K562 (cell line): ENCODE measurements around the gene CHIC2. TPM values are rescaled to one million over a fixed set of nuclear protein-coding genes. Genes with fewer than 3 reads are reported as not detected.

Experiments used
- ATAC-seq: fragments of 200-7000 bp; cut with Tn5 transposase; 3 replicates; pipeline ENCODE4 v1.9.1; 2020; ENCODE audit warnings: moderate library complexity
- BruUV-seq: library from RNA; stranded (reverse); fragments of 400-500 nt; replicated peaks from 2 replicates; lab custom pipeline; 2021; lab: Mats Ljungman, UMichigan
- CTCF ChIA-PET: fragments of 300-600 bp; formaldehyde crosslinking; extraction: SDS; loops from one replicate; lab custom pipeline; 2021; ENCODE audit warnings: low intra/inter-chr PET ratio; lab: Yijun Ruan, JAX
- POLR2A ChIA-PET: fragments of 300-600, 350-650 bp; sonication (Branson Sonifier 250); formaldehyde crosslinking; extraction: SDS; loops from one replicate; lab custom pipeline; 2021; ENCODE audit warnings: antibody characterized with exemption, inconsistent platforms; lab: Yijun Ruan, JAX
- DNase-seq, 4 experiments: peaks; one replicate each; pipeline versions ENCODE4 v3.0.0 to v3.0.0-alpha.2; 2011 to 2018; ENCODE audit warnings: low spot score in 3 of 4, mixed read lengths in 3 of 4; ENCODE audit errors: extremely low read depth in 1 of 4
- FAIRE-seq: peaks from 2 replicates; lab custom pipeline; 2011; peaks lifted over from hg19 to GRCh38; lab: Jason Lieb, UNC
- H2AFZ ChIP-seq: 2 replicates; pipeline ENCODE4 v1.6.0; 2011; ENCODE audit warnings: low read depth, low read length, control low read depth, inconsistent platforms
- H3K27ac ChIP-seq: fragments of 200-600 bp; 3 replicates; pipeline ENCODE4 v1.8.0; 2011; ENCODE audit warnings: low read depth, mild to moderate bottlenecking, control low read depth, inconsistent platforms, low read length, moderate library complexity, mixed read lengths; ENCODE audit errors: extremely low read depth
- H3K27me3 ChIP-seq, 2 experiments: fragments of 300-600 bp in 1 of 2; 2 replicates in 1 of 2; 3 replicates in 1 of 2; pipeline versions ENCODE4 v1.6.0 to v1.8.0; 2011; ENCODE audit warnings: inconsistent platforms in 2 of 2, low read length in 2 of 2, mild to moderate bottlenecking in 1 of 2, mixed read lengths in 1 of 2, moderate library complexity in 1 of 2; ENCODE audit not compliant: control insufficient read depth in 2 of 2, insufficient read depth in 2 of 2
- H3K36me3 ChIP-seq: fragments of 300-600 bp; 3 replicates; pipeline ENCODE4 v1.8.0; 2011; ENCODE audit warnings: mild to moderate bottlenecking, low read length, inconsistent platforms; ENCODE audit not compliant: control insufficient read depth, insufficient read depth
- H3K4me1 ChIP-seq, 2 experiments: fragments of 200-600 bp in 1 of 2; replicated peaks in 1 of 2; 2 replicates in 1 of 2; 3 replicates in 1 of 2; pipeline versions ENCODE4 v1.5.1 to v1.8.0; 2011; ENCODE audit warnings: inconsistent platforms in 2 of 2, low read length in 2 of 2, mild to moderate bottlenecking in 1 of 2, mixed read lengths in 1 of 2, moderate library complexity in 1 of 2; ENCODE audit not compliant: control insufficient read depth in 2 of 2, insufficient read depth in 2 of 2
- H3K4me2 ChIP-seq: 2 replicates; pipeline ENCODE4 v1.6.1; 2011; ENCODE audit warnings: low read length, control low read depth, inconsistent platforms, mixed read lengths; ENCODE audit not compliant: insufficient read depth
- H3K4me3 ChIP-seq: fragments of 200-600 bp; sonication (generic), shearing (Covaris generic); 2 replicates; pipeline ENCODE4 v1.5.1; 2016; ENCODE audit warnings: control low read depth, inconsistent platforms
- H3K79me2 ChIP-seq: fragments of 200-600 bp; 3 replicates; pipeline ENCODE4 v1.8.0; 2011; ENCODE audit warnings: low read length, inconsistent platforms; ENCODE audit not compliant: control insufficient read depth, insufficient read depth
- H3K9ac ChIP-seq, 2 experiments: 2 replicates each; pipeline versions ENCODE4 v1.6.0 to v1.6.1; 2011; ENCODE audit warnings: low read depth in 2 of 2, low read length in 2 of 2, control low read depth in 1 of 2, inconsistent platforms in 1 of 2, mild to moderate bottlenecking in 1 of 2, mixed read lengths in 1 of 2; ENCODE audit not compliant: insufficient read depth in 1 of 2
- H3K9me1 ChIP-seq: one replicate; pipeline ENCODE4 v1.6.0; 2011; ENCODE audit warnings: inconsistent platforms, mild to moderate bottlenecking, low read length, moderate library complexity; ENCODE audit not compliant: control insufficient read depth, insufficient read depth
- H3K9me3 ChIP-seq: replicated peaks from 2 replicates; pipeline ENCODE4 v1.5.1; 2011; ENCODE audit warnings: low read depth, low read length, inconsistent platforms; ENCODE audit not compliant: control insufficient read depth, insufficient read depth
- H4K20me1 ChIP-seq: replicated peaks from 2 replicates; pipeline ENCODE4 v1.6.1; 2011; ENCODE audit warnings: low read length, inconsistent platforms, mixed read lengths; ENCODE audit not compliant: control insufficient read depth, insufficient read depth
- FOXA3 ChIP-seq, 2 experiments: fragments of 450-650 bp in 1 of 2; sonication (generic) in 1 of 2; formaldehyde crosslinking; IDR thresholded peaks in 1 of 2; conservative IDR thresholded peaks in 1 of 2; 2 replicates each; pipeline versions ENCODE4 v1.4.0 to v1.8.0; 2020 to 2022; ENCODE audit warnings: mild to moderate bottlenecking in 2 of 2, missing genetic modification reagents in 1 of 2
- FOXK2 ChIP-seq, 2 experiments: fragments of 450-650 bp; IDR thresholded peaks in 1 of 2; conservative IDR thresholded peaks in 1 of 2; 2 replicates each; pipeline ENCODE4 v1.6.1; 2016; ENCODE audit warnings: low read depth in 2 of 2, mild to moderate bottlenecking in 1 of 2
- HDAC3 ChIP-seq: fragments of 450-650 bp; IDR thresholded peaks from 2 replicates; pipeline ENCODE4 v1.6.1; 2018; ENCODE audit warnings: borderline replicate concordance, mild to moderate bottlenecking, moderate library complexity; ENCODE audit not compliant: partially characterized antibody
- KHSRP ChIP-seq: fragments of 450-650 bp; IDR thresholded peaks from 2 replicates; pipeline ENCODE4 v1.6.1; 2017
- POLR2AphosphoS2 ChIP-seq: IDR thresholded peaks from 2 replicates; pipeline ENCODE4 v1.6.1; 2012; ENCODE audit warnings: low read length, improper control_type of control experiment
- POLR3G ChIP-seq: IDR thresholded peaks from 2 replicates; pipeline ENCODE4 v1.6.1; 2011; ENCODE audit not compliant: insufficient read length, insufficient replicate concordance; ENCODE audit errors: extremely low read depth
- TBL1XR1 ChIP-seq, 2 experiments: IDR thresholded peaks; 2 replicates each; pipeline ENCODE4 v1.6.1; 2012; ENCODE audit warnings: improper control_type of control experiment in 2 of 2, low read length in 2 of 2, mild to moderate bottlenecking in 1 of 2
- ZNF408 ChIP-seq: fragments of 250-450 bp; sonication (Bioruptor Pico); IDR thresholded peaks from 2 replicates; pipeline ENCODE4 v1.4.0; 2020; ENCODE audit warnings: low read depth, mild to moderate bottlenecking, moderate library complexity
- ZNF707 ChIP-seq: fragments of 250-450 bp; sonication (Bioruptor Pico); conservative IDR thresholded peaks from 2 replicates; pipeline ENCODE4 v1.8.0; 2022; ENCODE audit warnings: inconsistent platforms, mild to moderate bottlenecking, moderate library complexity
- WGBS: fragments of 100-300 bp; shearing (Covaris generic); methylation state at CpG from one replicate; pipeline ENCODE4 v1.1.6; 2016; ENCODE audit warnings: low coverage, mixed read lengths; ENCODE audit not compliant: insufficient coverage; ENCODE audit errors: missing lambda C conversion rate; 5-methylcytosine and 5-hydroxymethylcytosine counted together
- in situ Hi-C: fragments of 300-500 bp; cut with MboI; formaldehyde crosslinking; loops from 4 replicates; pipeline ENCODE4 v1.15.0; 2018; ENCODE audit warnings: inconsistent platforms, mixed read lengths
- intact Hi-C: fragments of 100-400 bp; cut with micrococcal nuclease; formaldehyde crosslinking; loops from 2 replicates; pipeline ENCODE4 v1.14.2; 2022
- polyA plus RNA-seq, 8 experiments: library from polyadenylated mRNA; depleted of rRNA in 4 of 8; stranded (reverse) in 5 of 8; unstranded in 3 of 8; fragments of >200 nt; fragmentation: Nextera tagmentation in 2 of 8; fragmentation: Illumina TruSeq in 1 of 8; extraction: Ambion mirVana in 2 of 8; extraction: Trizol in 1 of 8; gene quantifications; 2 replicates each; pipeline versions ENCODE4 v1.2.1 to v1.2.3, GENCODE V29; 2011 to 2014; ENCODE audit warnings: inconsistent platforms in 1 of 8, missing spikeins in 1 of 8
- total RNA-seq, 7 experiments: library from RNA; depleted of rRNA in 6 of 7; stranded (reverse); fragments of >200 nt in 6 of 7; fragmentation: Illumina TruSeq in 2 of 7; extraction: Trizol in 2 of 7; gene quantifications; 2 replicates each; pipeline versions ENCODE4 v1.2.1 to v1.2.3, GENCODE V29; 2011 to 2021; ENCODE audit warnings: low replicate concordance in 1 of 7

CHIC2 gene
- total and polyA plus RNA-seq, 9 of the 15 experiments (the other 6 are each of a cell fraction or from before 2014, with no cell fraction given), result 0.89 to 25.1 (median 12.1) TPM

GRCh38 chr4:54092405-54093323 lies 28.3 kb upstream of the CHIC2 start:
- POLR2A ChIA-PET, result no interaction called here
- peaks cover 43 to 67% of the 10 kb centered on the region in 2 experiments for H3K27me3 ChIP-seq
- no peak for DNase-seq
- peak overlapping the region; percentile 65 for H2AFZ ChIP-seq
- no peak overlapping the region for H3K9ac ChIP-seq
- H3K4me1 ChIP-seq, result peaks cover 0 to 12% of the 10 kb centered on the region in 2 experiments; a peak in 2 of 5 replicates
- no peaks in the 10 kb centered on the region for H3K36me3 ChIP-seq
- FAIRE-seq, result no peak
- no TSS peak for BruUV-seq
- intact Hi-C loops, result no loop called here
- H3K9me1 ChIP-seq, result no peaks in the 10 kb centered on the region
- H3K27ac ChIP-seq, result no peak overlapping the region
- in situ Hi-C loops, result no loop called here
- no peaks in the 10 kb centered on the region for H4K20me1 ChIP-seq
- no peak overlapping the region for H3K4me3 ChIP-seq
- peak overlapping the region; percentile 67 for H3K4me2 ChIP-seq
- H3K9me3 ChIP-seq, result no peaks in the 10 kb centered on the region; the same call in none of the 2 replicates
- no peak for ATAC-seq
- CTCF ChIA-PET, result no interaction called here
- TF ChIP-seq HDAC3 (no peak), ZNF707 (no peak), POLR2AphosphoS2 (no peak), POLR3G (no peak), ZNF408 (CRISPR knock-in tag) (no peak), TBL1XR1 (IDR thresholded peaks at IDR 0.05; ENCODE audit: low read length in 2 of 2) (no peak), FOXA3 (CRISPR knock-in tag; conservative IDR thresholded peaks at IDR 0.05 in 1 of 2, IDR thresholded peaks at IDR 0.05 in 1 of 2) (no peak), KHSRP (no peak), FOXK2 (conservative IDR thresholded peaks at IDR 0.05 in 1 of 2, IDR thresholded peaks at IDR 0.05 in 1 of 2; ENCODE audit: low read depth in 2 of 2) (no peak)
- no peaks in the 10 kb centered on the region for H3K79me2 ChIP-seq
- 14% methylated on average over 13 of the region's 13 CpGs for WGBS
